Measurements from ENCODE around the gene ETF1. TPM values are rescaled to one million over a fixed set of nuclear protein-coding genes. Genes with fewer than 3 reads are reported as not detected.

ETF1 gene
- total and polyA plus RNA-seq, 9 of the 15 experiments (the other 6 are each of a cell fraction or from before 2014, with no cell fraction given) = 53.7 to 209 (median 164) TPM

GRCh38 chr5:138553437-138554095, 10.5 kb upstream of the ETF1 start (continued):
- no peak for TF ChIP-seq ZBTB11 (CRISPR knock-in tag; IDR thresholded peaks at IDR 0.05)
- TF ChIP-seq ESRRA (IDR thresholded peaks at IDR 0.05; ENCODE audit: borderline replicate concordance, low read depth) = no peak
- no peak for TF ChIP-seq YY1 (IDR thresholded peaks at IDR 0.05; ENCODE audit: borderline replicate concordance in 1 of 3, control insufficient read depth in 1 of 3, extremely low read depth in 1 of 3, insufficient read depth in 3 of 3, insufficient read length in 1 of 3, insufficient replicate concordance in 2 of 3, low read depth in 1 of 3, low read length in 2 of 3)
- TF ChIP-seq SIX5 (IDR thresholded peaks at IDR 0.05; ENCODE audit: borderline replicate concordance in 1 of 2, insufficient read depth in 1 of 2, low read depth in 1 of 2, low read length in 2 of 2) = no peak
- TF ChIP-seq SIRT6 (IDR thresholded peaks at IDR 0.05; ENCODE audit: low read depth, low read length) = no peak
- TF ChIP-seq MYNN (IDR thresholded peaks at IDR 0.05) = no peak
- no peak for TF ChIP-seq MYNN (CRISPR knock-in tag; IDR thresholded peaks at IDR 0.05)
- peak; percentile 50 for TF ChIP-seq PML (IDR thresholded peaks at IDR 0.05; ENCODE audit: low read length)
- TF ChIP-seq DNMT1 (IDR thresholded peaks at IDR 0.05) = peak; percentile 31; the same call in 1 of the 2 replicates
- TF ChIP-seq ZNF644 (tag; IDR thresholded peaks at IDR 0.05; ENCODE audit: low read depth) = no peak
- no peak for TF ChIP-seq HOXB6 (CRISPR knock-in tag; IDR thresholded peaks at IDR 0.05; ENCODE audit: borderline replicate concordance)
- TF ChIP-seq THAP12 (CRISPR knock-in tag; IDR thresholded peaks at IDR 0.05) = no peak
- no peak for TF ChIP-seq SMAD1 (IDR thresholded peaks at IDR 0.05; ENCODE audit: low read depth, low read length, partially characterized antibody)
- TF ChIP-seq CREB5 (CRISPR knock-in tag; IDR thresholded peaks at IDR 0.05) = peak; percentile 83; the same call in 1 of the 2 replicates
- TF ChIP-seq HMG20B (CRISPR knock-in tag; IDR thresholded peaks at IDR 0.05) = peak; percentile 45; the same call in 1 of the 2 replicates
- no peak for TF ChIP-seq KAT7 (CRISPR knock-in tag; IDR thresholded peaks at IDR 0.05; ENCODE audit: borderline replicate concordance)
- no peak for TF ChIP-seq CREBBP (IDR thresholded peaks at IDR 0.05; ENCODE audit: low read depth, low read length)
- TF ChIP-seq CHCHD3 (CRISPR knock-in tag; IDR thresholded peaks at IDR 0.05) = no peak
- no peak for TF ChIP-seq BCOR (IDR thresholded peaks at IDR 0.05)
- no peak for TF ChIP-seq NEUROD1 (IDR thresholded peaks at IDR 0.05; ENCODE audit: borderline replicate concordance, low read depth, low read length, partially characterized antibody)
